SH-SY5Y (cell line): ENCODE measurements around the gene MBP.

ENCODE experiments used
- GATA2 ChIP-seq: IDR thresholded peaks from 2 replicates; pipeline ENCODE4 v1.6.1; 2011; ENCODE audit warnings: mild to moderate bottlenecking, low read depth, low read length
- GATA3 ChIP-seq: IDR thresholded peaks from 2 replicates; pipeline ENCODE4 v1.6.1; 2011; ENCODE audit warnings: low read depth, mild to moderate bottlenecking, low read length, moderate library complexity

- no peak for TF ChIP-seq GATA3
- no peak for TF ChIP-seq GATA2
Measured at GRCh38 chr18:77021075-77021474, 111.5 kb downstream of the MBP start.
